Measurements from ENCODE around the gene MCMBP. TPM values are rescaled to one million over a fixed set of nuclear protein-coding genes. Genes with fewer than 3 reads are reported as not detected.
"Not testable (repeated sequence)": the region's sequence is repeated elsewhere in the genome, so short reads cannot be mapped to it uniquely, and the experiment has no call there.

Gene MCMBP, protein sequence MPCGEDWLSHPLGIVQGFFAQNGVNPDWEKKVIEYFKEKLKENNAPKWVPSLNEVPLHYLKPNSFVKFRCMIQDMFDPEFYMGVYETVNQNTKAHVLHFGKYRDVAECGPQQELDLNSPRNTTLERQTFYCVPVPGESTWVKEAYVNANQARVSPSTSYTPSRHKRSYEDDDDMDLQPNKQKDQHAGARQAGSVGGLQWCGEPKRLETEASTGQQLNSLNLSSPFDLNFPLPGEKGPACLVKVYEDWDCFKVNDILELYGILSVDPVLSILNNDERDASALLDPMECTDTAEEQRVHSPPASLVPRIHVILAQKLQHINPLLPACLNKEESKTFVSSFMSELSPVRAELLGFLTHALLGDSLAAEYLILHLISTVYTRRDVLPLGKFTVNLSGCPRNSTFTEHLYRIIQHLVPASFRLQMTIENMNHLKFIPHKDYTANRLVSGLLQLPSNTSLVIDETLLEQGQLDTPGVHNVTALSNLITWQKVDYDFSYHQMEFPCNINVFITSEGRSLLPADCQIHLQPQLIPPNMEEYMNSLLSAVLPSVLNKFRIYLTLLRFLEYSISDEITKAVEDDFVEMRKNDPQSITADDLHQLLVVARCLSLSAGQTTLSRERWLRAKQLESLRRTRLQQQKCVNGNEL
- polyA plus RNA-seq = 10 to 100 TPM; 46.6 to 65.6 (median 52.4) TPM

DNA sequence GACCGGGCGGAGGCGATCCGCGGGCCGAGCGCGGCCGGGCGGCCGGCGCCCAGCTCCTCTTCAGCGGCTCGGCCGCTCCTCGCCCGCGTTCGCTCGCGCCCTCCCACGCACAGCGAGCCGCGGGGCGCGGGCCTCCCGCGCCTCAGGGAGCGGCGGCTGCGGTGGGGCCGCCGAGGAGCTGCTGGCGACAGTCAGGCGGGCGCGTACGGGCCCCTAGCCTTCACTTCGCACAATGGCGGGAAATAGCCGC, at the start of gene MCMBP:
MCMBP (minus strand) TSS at position 234 of the 250 bp plus-strand sequence. CDS start 259 bp downstream, outside the sequence.
- Mint-ChIP-seq H3K36me3 (no peaks in the 10 kb centered on the region), H3K4me3 (peak within 1 kb of the TSS; percentile 90 to 93 (median 92)), H3K27ac (peak within 1 kb of the TSS; percentile 81 to 95 (median 92)), H3K9me3 (no peaks in the 10 kb centered on the region), H3K27me3 (ENCODE audit: low read depth in 3 of 3) (peaks cover 0 to 6% (median 1%) of the 10 kb centered on the region in 3 donors), H3K4me1 (peaks cover 37 to 57% of the 10 kb centered on the region in 2 donors)
- DNase-seq = no peak

DNA sequence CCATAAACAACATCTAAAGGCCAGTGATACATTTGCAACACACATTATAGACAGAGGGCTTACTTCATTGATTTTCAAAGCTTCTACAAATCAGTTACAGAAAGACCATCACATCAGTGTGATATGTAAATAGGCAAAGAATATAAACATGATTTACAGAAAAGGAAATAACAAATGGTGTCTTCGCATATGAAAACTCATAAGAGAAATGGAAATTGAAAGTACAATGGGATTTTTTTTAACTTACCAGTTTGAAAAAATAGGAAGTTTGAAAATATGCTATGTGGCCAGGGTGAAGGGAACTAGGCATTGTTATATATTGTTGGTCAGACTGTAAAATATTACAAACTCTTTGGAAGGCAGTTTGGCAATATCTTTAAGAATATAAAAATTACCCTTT, 47.2 kb upstream of the MCMBP start:
- peaks cover 27 to 50% (median 36%) of the 10 kb centered on the region in 3 donors for H3K36me3 Mint-ChIP-seq
- H3K4me3 Mint-ChIP-seq = no peak overlapping the region
- H3K27me3 Mint-ChIP-seq (ENCODE audit: low read depth in 3 of 3) = peaks cover 0 to 2% (median 2%) of the 10 kb centered on the region in 3 donors
- peak overlapping the region in 2 of 6 donors; percentile 9 to 10 for H3K27ac Mint-ChIP-seq
- no peaks in the 10 kb centered on the region for H3K9me3 Mint-ChIP-seq
- DNase-seq = no peak
- H3K4me1 Mint-ChIP-seq = peaks cover 3 to 8% of the 10 kb centered on the region in 2 donors

DNA sequence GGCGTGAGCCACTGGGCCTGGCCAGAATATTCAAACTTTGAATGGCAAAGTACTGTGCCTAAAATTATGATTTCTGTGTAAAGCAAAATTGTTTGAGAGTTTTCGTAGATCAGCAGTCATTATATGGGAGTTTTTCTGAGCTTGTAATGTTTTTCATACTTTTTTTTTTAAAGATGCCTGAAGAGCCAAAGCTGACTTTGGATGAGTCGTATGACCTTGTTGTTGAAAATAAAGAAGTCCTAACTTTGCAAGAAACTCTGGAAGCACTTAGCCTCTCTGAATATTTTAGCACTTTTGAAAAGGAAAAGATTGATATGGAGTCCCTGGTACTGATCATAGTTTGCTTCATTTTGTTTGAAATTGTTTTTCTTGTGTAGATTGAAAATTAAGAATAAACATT, 46.6 kb upstream of the MCMBP start:
- Mint-ChIP-seq H3K4me1 (peaks cover 5 to 8% of the 10 kb centered on the region in 2 donors), H3K9me3 (no peaks in the 10 kb centered on the region), H3K4me3 (no peak overlapping the region), H3K27me3 (ENCODE audit: low read depth in 3 of 3) (peaks cover 0 to 2% (median 1%) of the 10 kb centered on the region in 3 donors), H3K36me3 (peaks cover 33 to 50% (median 41%) of the 10 kb centered on the region in 3 donors), H3K27ac (peak overlapping the region in 1 of 6 donors; percentile 16)
- no peak for DNase-seq

DNA sequence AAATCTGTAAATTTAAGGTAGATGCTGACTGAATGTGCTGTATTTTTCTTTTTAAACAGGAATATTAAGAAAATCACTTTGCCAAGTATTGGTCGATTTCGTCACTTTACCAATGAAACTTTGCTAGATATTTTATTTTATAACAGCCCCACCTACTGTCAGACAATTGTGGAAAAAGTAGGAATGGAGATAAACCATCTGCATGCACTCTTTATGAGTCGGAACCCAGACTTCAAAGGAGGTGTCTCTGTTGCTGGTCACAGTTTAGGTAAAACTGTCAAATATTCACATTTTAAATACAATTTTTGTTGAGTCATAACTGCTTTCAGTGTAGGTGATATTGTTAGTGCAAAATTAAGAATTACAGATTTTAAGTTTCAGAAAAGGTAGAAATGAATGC, 45.1 kb upstream of the MCMBP start:
- H3K4me1 Mint-ChIP-seq = peaks cover 12 to 15% of the 10 kb centered on the region in 2 donors
- no peak overlapping the region for H3K4me3 Mint-ChIP-seq
- H3K36me3 Mint-ChIP-seq = peaks cover 33 to 54% (median 39%) of the 10 kb centered on the region in 3 donors
- H3K9me3 Mint-ChIP-seq = no peaks in the 10 kb centered on the region
- H3K27ac Mint-ChIP-seq = no peak overlapping the region
- no peak for DNase-seq
- H3K27me3 Mint-ChIP-seq (ENCODE audit: low read depth in 3 of 3) = peaks cover 0 to 2% (median 0%) of the 10 kb centered on the region in 3 donors

DNA sequence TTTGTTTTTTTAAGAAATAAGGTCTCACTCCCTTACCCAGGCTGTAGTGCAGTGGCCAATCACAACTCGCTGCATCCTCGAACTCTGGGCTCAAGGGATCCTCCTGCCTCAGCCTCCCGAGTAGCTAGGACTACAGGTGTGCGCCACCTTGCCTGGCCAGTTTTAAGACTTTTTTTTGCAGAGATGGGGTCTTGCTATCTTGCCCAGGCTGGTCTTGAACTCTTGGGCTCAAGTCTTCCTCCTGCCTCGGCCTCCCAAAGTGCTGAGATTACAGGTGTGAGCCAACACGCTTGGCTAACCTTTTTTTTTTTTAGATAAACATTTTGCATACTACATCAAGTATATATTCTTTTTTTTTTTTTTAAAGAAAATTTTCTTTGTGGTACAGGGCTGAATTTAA, 38.0 kb upstream of the MCMBP start:
- Mint-ChIP-seq H3K4me1 (peaks cover 9 to 24% of the 10 kb centered on the region in 2 donors), H3K27ac (no peak overlapping the region), H3K4me3 (no peak overlapping the region), H3K27me3 (ENCODE audit: low read depth in 3 of 3) (peaks cover 0 to 3% (median 0%) of the 10 kb centered on the region in 3 donors), H3K9me3 (no peaks in the 10 kb centered on the region), H3K36me3 (peaks cover 12 to 53% (median 22%) of the 10 kb centered on the region in 3 donors)
- DNase-seq = no peak

DNA sequence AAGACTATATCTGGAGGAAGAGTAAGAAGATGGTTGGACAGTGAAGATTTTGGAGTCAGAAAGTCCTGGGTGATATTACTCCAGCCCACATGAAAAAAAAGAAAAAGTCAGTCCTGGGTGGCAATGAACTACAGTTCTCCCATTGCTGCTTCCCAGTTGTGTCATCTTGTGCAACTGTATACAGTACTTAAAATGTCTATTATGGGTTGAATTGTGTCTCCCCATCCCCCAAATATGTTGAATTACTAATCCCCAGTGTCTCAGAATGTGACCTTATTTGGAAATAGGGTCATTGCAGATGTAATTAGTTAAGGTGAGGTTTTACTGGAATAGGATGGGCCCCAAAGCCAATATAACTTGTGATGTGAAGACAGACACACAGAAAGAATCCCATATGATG, 35.5 kb upstream of the MCMBP start:
- peaks cover 12 to 60% (median 29%) of the 10 kb centered on the region in 3 donors for H3K36me3 Mint-ChIP-seq
- peak overlapping the region in 2 of 6 donors; percentile 37 to 62 for H3K27ac Mint-ChIP-seq
- H3K9me3 Mint-ChIP-seq = no peaks in the 10 kb centered on the region
- H3K4me3 Mint-ChIP-seq = no peak overlapping the region
- H3K4me1 Mint-ChIP-seq = peaks cover 5 to 21% of the 10 kb centered on the region in 2 donors
- peaks cover 0 to 3% (median 0%) of the 10 kb centered on the region in 3 donors for H3K27me3 Mint-ChIP-seq (ENCODE audit: low read depth in 3 of 3)
- no peak for DNase-seq

DNA sequence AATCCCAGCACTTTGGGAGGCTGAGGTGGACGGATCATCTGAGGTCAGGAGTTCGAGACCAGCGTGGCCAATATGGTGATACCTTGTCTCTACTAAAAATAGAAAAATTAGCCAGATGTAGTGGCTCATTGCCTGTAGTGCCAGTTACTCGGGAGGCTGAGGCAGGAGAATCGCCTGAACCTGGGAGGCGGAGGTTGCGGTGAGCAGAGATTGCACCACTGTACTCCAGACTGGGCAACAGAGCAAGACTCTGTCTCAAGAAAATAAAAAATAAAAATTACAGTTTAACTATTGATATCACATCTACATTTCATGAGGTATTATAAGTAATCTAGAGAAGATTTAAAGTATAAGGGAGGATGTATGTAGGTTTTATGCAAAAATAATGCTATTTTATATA, 35.1 kb upstream of the MCMBP start:
- H3K27me3 Mint-ChIP-seq (ENCODE audit: low read depth in 3 of 3); DNase-seq; H3K27ac Mint-ChIP-seq; H3K9me3 Mint-ChIP-seq; H3K4me3 Mint-ChIP-seq: not testable (repeated sequence)
- H3K36me3 Mint-ChIP-seq = peaks cover 15 to 60% (median 25%) of the 10 kb centered on the region in 3 donors
- peaks cover 0 to 16% of the 10 kb centered on the region in 2 donors for H3K4me1 Mint-ChIP-seq

DNA sequence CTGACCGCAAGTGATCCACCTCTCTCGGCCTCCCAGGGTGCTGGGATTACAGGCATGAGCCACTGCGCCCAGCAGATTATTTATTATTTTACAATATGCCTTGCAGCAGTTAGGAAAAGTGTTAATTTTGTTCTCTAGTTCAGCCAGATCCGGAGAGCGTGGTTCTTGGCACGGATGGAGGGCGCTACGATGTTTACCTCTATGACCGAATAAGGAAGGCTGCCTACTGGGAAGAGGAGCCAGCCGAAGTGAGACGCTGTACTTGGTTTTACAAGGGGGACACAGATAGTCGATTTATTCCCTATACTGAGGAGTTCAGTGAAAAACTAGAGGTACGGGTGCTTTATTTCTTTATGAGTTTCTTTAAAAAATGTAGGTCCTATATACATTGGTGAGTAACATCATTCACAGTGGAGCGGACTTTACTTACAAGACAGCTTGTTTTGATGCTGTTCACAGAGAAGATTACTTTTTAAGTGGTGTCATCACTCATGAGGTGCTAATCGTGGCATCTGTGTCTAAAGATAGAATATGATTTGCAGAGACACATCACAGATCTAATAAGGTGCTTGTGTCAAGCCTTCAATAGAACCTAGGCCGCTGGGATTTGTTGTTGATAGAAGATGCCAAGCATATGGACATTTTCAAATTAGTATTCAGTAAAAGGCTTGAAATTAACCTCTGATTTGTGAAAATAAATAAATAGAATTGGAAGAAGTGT, 31.5 kb upstream of the MCMBP start:
- Mint-ChIP-seq H3K27ac (no peak overlapping the region), H3K27me3 (ENCODE audit: low read depth in 3 of 3) (no peaks in the 10 kb centered on the region), H3K36me3 (peaks cover 12 to 45% (median 19%) of the 10 kb centered on the region in 3 donors), H3K4me1 (peaks cover 5 to 16% of the 10 kb centered on the region in 2 donors), H3K9me3 (no peaks in the 10 kb centered on the region), H3K4me3 (no peak overlapping the region)
- DNase-seq = no peak

DNA sequence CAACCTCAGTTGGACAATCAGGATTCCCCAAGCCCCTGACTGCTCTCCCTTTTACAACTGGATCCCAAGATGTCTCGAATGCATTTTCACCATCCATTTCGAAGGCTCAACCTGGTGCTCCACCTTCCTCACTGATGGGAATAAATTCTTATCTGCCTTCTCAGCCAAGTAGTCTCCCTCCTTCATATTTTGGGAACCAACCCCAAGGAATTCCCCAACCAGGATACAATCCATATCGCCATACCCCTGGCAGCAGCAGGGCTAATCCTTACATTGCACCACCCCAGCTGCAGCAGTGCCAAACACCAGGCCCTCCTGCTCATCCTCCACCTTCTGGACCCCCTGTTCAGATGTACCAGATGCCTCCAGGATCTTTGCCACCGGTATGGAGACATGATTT, 25.9 kb upstream of the MCMBP start:
- no peaks in the 10 kb centered on the region for H3K9me3 Mint-ChIP-seq
- H3K27me3 Mint-ChIP-seq (ENCODE audit: low read depth in 3 of 3) = peaks cover 0 to 2% (median 0%) of the 10 kb centered on the region in 3 donors
- H3K27ac Mint-ChIP-seq = peak overlapping the region in 1 of 6 donors; percentile 4
- peaks cover 5 to 17% (median 6%) of the 10 kb centered on the region in 3 donors for H3K36me3 Mint-ChIP-seq
- peaks cover 45 to 61% of the 10 kb centered on the region in 2 donors for H3K4me1 Mint-ChIP-seq
- no peak overlapping the region for H3K4me3 Mint-ChIP-seq
- DNase-seq = no peak

DNA sequence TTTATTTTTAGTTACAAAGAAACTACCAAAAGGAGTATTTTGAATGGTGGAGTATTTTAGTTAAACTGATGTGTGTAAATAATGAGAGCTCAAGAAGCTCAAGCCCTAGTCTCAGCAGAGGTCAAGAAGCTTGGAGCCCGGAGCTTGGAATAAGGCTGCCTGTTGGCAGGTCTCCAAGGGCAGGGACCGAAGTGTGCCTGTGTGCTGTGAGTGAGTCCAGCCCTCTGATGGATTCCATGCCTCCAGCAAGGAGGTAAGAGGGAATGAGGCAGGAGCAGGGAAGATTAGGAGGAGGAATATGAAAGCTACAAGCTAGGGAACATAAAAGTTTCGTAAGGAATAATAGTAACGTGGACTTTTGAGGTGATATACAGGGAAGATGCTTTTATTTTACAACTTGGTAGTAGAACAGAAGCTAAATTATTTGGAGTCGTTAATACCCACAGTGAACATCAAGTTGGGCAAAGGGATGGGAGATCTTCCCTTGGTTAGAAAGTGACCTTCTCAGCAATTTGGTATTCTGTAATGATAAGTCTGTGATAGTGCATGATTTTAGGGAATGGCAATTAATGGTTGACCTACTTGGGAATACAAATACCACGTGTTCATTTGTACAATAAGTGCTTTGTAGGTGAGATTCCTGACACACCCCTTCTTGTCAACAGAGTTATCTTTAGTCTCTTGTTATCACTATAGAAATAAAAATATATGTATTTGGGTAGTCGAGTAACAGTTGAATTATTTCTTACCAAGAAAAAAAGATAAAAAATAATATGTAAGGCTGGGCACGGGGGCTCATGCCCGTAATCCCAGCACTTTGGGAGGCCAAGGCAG, 24.5 kb upstream of the MCMBP start:
- DNase-seq = no peak
- Mint-ChIP-seq H3K27ac (peak overlapping the region in 4 of 6 donors; percentile 3 to 73 (median 38)), H3K36me3 (peaks cover 3 to 7% (median 5%) of the 10 kb centered on the region in 3 donors), H3K4me1 (peaks cover 60 to 74% of the 10 kb centered on the region in 2 donors), H3K27me3 (ENCODE audit: low read depth in 3 of 3) (peaks cover 2 to 6% (median 5%) of the 10 kb centered on the region in 3 donors), H3K9me3 (no peaks in the 10 kb centered on the region), H3K4me3 (no peak overlapping the region)

DNA sequence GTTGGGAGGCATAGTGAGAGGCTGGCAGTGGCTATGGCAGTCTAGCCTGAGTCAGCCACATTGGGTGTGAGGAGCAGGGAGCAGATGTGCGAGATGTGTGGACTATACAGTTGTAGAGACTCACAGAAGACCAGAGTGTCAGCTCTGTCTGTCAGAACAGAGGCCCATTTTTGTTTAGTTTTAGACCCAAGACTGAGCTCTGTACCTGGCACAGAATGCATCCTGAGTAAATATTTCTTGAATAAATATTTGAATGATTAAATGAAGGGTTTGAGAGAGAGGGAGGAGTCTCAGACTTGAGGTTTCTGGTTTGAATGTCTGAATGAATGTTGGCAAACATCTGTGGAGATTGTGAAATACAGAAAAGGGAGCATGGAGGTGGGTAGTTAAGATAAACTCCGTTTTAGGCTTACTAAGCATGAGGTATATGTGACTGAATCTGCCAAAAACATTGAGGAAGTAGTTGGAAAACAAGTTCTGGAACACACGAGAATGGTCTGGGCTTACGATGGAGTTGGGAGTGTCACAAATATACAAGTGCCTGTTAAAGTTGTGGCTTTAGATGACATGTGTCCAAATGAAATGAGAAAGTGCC, 23.5 kb upstream of the MCMBP start:
- Mint-ChIP-seq H3K4me3 (no peak overlapping the region), H3K9me3 (no peaks in the 10 kb centered on the region), H3K27ac (peak overlapping the region; percentile 6 to 71 (median 50)), H3K36me3 (peaks cover 3 to 7% (median 5%) of the 10 kb centered on the region in 3 donors), H3K4me1 (peaks cover 61 to 77% of the 10 kb centered on the region in 2 donors), H3K27me3 (ENCODE audit: low read depth in 3 of 3) (peaks cover 4 to 6% (median 5%) of the 10 kb centered on the region in 3 donors)
- no peak for DNase-seq

DNA sequence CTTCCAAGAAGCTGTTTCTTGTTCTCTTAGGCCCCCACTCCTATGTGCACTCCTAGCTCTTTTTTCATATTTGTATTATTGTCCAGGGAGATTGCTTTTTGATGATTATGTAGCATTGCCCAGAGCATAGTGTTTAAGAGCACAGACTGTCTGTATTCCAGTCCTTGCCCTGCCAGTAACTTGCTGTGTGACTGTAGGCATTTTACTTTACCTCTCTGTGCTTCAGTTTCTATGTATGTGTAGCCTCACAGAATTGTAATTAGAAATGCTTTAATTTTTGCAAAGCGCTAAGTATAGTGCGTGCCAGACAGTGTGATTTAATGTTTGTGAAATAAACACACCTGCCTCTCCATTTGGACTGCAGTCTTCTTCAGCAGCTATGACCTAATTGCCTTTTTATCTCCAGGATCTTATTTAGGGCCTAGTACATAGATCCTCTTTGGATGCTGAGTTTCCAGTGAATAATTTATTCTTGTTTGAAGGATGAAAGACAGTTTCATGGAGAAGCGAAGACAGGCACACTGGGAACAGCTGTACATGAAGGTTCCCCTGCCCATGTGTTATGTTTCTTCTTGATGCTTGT, 21.3 kb upstream of the MCMBP start:
- no peaks in the 10 kb centered on the region for H3K9me3 Mint-ChIP-seq
- peak overlapping the region; percentile 81 to 99 (median 95) for H3K27ac Mint-ChIP-seq
- peaks cover 55 to 65% of the 10 kb centered on the region in 2 donors for H3K4me1 Mint-ChIP-seq
- H3K36me3 Mint-ChIP-seq = peaks cover 3 to 5% (median 4%) of the 10 kb centered on the region in 3 donors
- H3K4me3 Mint-ChIP-seq = peak overlapping the region; percentile 59 to 100 (median 99)
- H3K27me3 Mint-ChIP-seq (ENCODE audit: low read depth in 3 of 3) = peaks cover 4 to 6% (median 5%) of the 10 kb centered on the region in 3 donors
- DNase-seq = no peak
